ENCODE results near the gene NXT1.
A peak's percentile ranks its signal among the peaks of the same experiment; 100 is the strongest.

NXT1 gene

GRCh38 chr20:23361119-23361475 lies 10.5 kb downstream of the NXT1 start:
- peaks cover 9% of the 10 kb centered on the region for H3K4me1 ChIP-seq (ENCODE audit: control insufficient read depth, insufficient read depth, low read length)
- H3K27me3 ChIP-seq (ENCODE audit: control insufficient read depth, insufficient read depth, low read length): no peaks in the 10 kb centered on the region
- no peaks in the 10 kb centered on the region for H3K9me3 ChIP-seq (ENCODE audit: control insufficient read depth, insufficient read depth, low read depth, low read length)
- H3K4me3 ChIP-seq (ENCODE audit: low read depth, low read length): peak overlapping the region; percentile 78
- H3K27ac ChIP-seq (ENCODE audit: low read depth, low read length): peak overlapping the region; percentile 94
- peak overlapping the region; percentile 97 for H3K9ac ChIP-seq (ENCODE audit: low read length)
- peaks cover 19% of the 10 kb centered on the region for H3K36me3 ChIP-seq (ENCODE audit: control insufficient read depth, insufficient read depth, low read length)

- Histone ChIP-seq H3K4me1 (ENCODE audit: control insufficient read depth, insufficient read depth, low read length) (peaks cover 9% of the 10 kb centered on the region), H3K9ac (ENCODE audit: low read length) (peak within 1 kb of the TSS; percentile 97), H3K9me3 (ENCODE audit: control insufficient read depth, insufficient read depth, low read depth, low read length) (no peaks in the 10 kb centered on the region), H3K4me3 (ENCODE audit: low read depth, low read length) (peak within 1 kb of the TSS; percentile 80), H3K27ac (ENCODE audit: low read depth, low read length) (peak within 1 kb of the TSS; percentile 94), H3K27me3 (ENCODE audit: control insufficient read depth, insufficient read depth, low read length) (no peaks in the 10 kb centered on the region), H3K36me3 (ENCODE audit: control insufficient read depth, insufficient read depth, low read length) (peaks cover 19% of the 10 kb centered on the region)
These were observed 11.1 kb downstream of the NXT1 start, which contains the start of gene GZF1 for GRCh38 chr20:23361476-23362391. Gene GZF1 (plus strand): TSS chr20:23362182. CDS start chr20:23364384, 2,202 bp downstream.

- Histone ChIP-seq H3K27me3 (ENCODE audit: control insufficient read depth, insufficient read depth, low read length) (no peaks in the 10 kb centered on the region), H3K4me1 (ENCODE audit: control insufficient read depth, insufficient read depth, low read length) (peaks cover 7% of the 10 kb centered on the region), H3K9me3 (ENCODE audit: control insufficient read depth, insufficient read depth, low read depth, low read length) (no peaks in the 10 kb centered on the region)
These were observed 12.0 kb downstream of the NXT1 start for GRCh38 chr20:23362392-23363256.

GRCh38 chr20:23363257-23363649 lies 12.7 kb downstream of the NXT1 start:
- H3K9me3 ChIP-seq (ENCODE audit: control insufficient read depth, insufficient read depth, low read depth, low read length): no peaks in the 10 kb centered on the region
- H3K27me3 ChIP-seq (ENCODE audit: control insufficient read depth, insufficient read depth, low read length): no peaks in the 10 kb centered on the region
- H3K4me1 ChIP-seq (ENCODE audit: control insufficient read depth, insufficient read depth, low read length): peaks cover 7% of the 10 kb centered on the region
- peaks cover 28% of the 10 kb centered on the region for H3K36me3 ChIP-seq (ENCODE audit: control insufficient read depth, insufficient read depth, low read length)
- H3K9ac ChIP-seq (ENCODE audit: low read length): no peak overlapping the region
- peak overlapping the region; percentile 80 for H3K4me3 ChIP-seq (ENCODE audit: low read depth, low read length)
- H3K27ac ChIP-seq (ENCODE audit: low read depth, low read length): no peak overlapping the region

More at GRCh38 chr20:23362392-23363256, 12.0 kb downstream of the NXT1 start:
- H3K27ac ChIP-seq (ENCODE audit: low read depth, low read length): peak overlapping the region; percentile 63; the same call in 1 of the 2 replicates
- H3K4me3 ChIP-seq (ENCODE audit: low read depth, low read length): peak overlapping the region; percentile 80
- H3K9ac ChIP-seq (ENCODE audit: low read length): peak overlapping the region; percentile 83
- H3K36me3 ChIP-seq (ENCODE audit: control insufficient read depth, insufficient read depth, low read length): peaks cover 25% of the 10 kb centered on the region

- Histone ChIP-seq H3K4me3 (ENCODE audit: low read depth, low read length) (no peak overlapping the region), H3K27me3 (ENCODE audit: control insufficient read depth, insufficient read depth, low read length) (no peaks in the 10 kb centered on the region), H3K27ac (ENCODE audit: low read depth, low read length) (no peak overlapping the region), H3K4me1 (ENCODE audit: control insufficient read depth, insufficient read depth, low read length) (peaks cover 7% of the 10 kb centered on the region), H3K9ac (ENCODE audit: low read length) (no peak overlapping the region), H3K9me3 (ENCODE audit: control insufficient read depth, insufficient read depth, low read depth, low read length) (no peaks in the 10 kb centered on the region), H3K36me3 (ENCODE audit: control insufficient read depth, insufficient read depth, low read length) (peaks cover 48% of the 10 kb centered on the region)
These were observed 15.0 kb downstream of the NXT1 start for GRCh38 chr20:23365390-23366165.

- Histone ChIP-seq H3K27ac (ENCODE audit: low read depth, low read length) (no peak overlapping the region), H3K9me3 (ENCODE audit: control insufficient read depth, insufficient read depth, low read depth, low read length) (no peaks in the 10 kb centered on the region), H3K9ac (ENCODE audit: low read length) (no peak overlapping the region), H3K4me1 (ENCODE audit: control insufficient read depth, insufficient read depth, low read length) (peaks cover 7% of the 10 kb centered on the region), H3K27me3 (ENCODE audit: control insufficient read depth, insufficient read depth, low read length) (no peaks in the 10 kb centered on the region), H3K36me3 (ENCODE audit: control insufficient read depth, insufficient read depth, low read length) (peaks cover 56% of the 10 kb centered on the region), H3K4me3 (ENCODE audit: low read depth, low read length) (no peak overlapping the region)
These were observed 15.8 kb downstream of the NXT1 start for GRCh38 chr20:23366384-23366783.

- no peak overlapping the region for H3K9ac ChIP-seq (ENCODE audit: low read length)
- no peaks in the 10 kb centered on the region for H3K9me3 ChIP-seq (ENCODE audit: control insufficient read depth, insufficient read depth, low read depth, low read length)
- H3K36me3 ChIP-seq (ENCODE audit: control insufficient read depth, insufficient read depth, low read length): peaks cover 70% of the 10 kb centered on the region
- no peak overlapping the region for H3K27ac ChIP-seq (ENCODE audit: low read depth, low read length)
- H3K4me3 ChIP-seq (ENCODE audit: low read depth, low read length): no peak overlapping the region
- no peaks in the 10 kb centered on the region for H3K27me3 ChIP-seq (ENCODE audit: control insufficient read depth, insufficient read depth, low read length)
- H3K4me1 ChIP-seq (ENCODE audit: control insufficient read depth, insufficient read depth, low read length): peaks cover 6% of the 10 kb centered on the region
These were observed 17.2 kb downstream of the NXT1 start for GRCh38 chr20:23367770-23368169.

GRCh38 chr20:23368316-23369071 lies 17.9 kb downstream of the NXT1 start:
- Histone ChIP-seq H3K9me3 (ENCODE audit: control insufficient read depth, insufficient read depth, low read depth, low read length) (no peaks in the 10 kb centered on the region), H3K27ac (ENCODE audit: low read depth, low read length) (no peak overlapping the region), H3K27me3 (ENCODE audit: control insufficient read depth, insufficient read depth, low read length) (no peaks in the 10 kb centered on the region), H3K9ac (ENCODE audit: low read length) (no peak overlapping the region), H3K4me3 (ENCODE audit: low read depth, low read length) (no peak overlapping the region), H3K36me3 (ENCODE audit: control insufficient read depth, insufficient read depth, low read length) (peaks cover 77% of the 10 kb centered on the region), H3K4me1 (ENCODE audit: control insufficient read depth, insufficient read depth, low read length) (no peaks in the 10 kb centered on the region)

GRCh38 chr20:23369072-23369823 lies 18.7 kb downstream of the NXT1 start:
- peaks cover 83% of the 10 kb centered on the region for H3K36me3 ChIP-seq (ENCODE audit: control insufficient read depth, insufficient read depth, low read length)
- no peak overlapping the region for H3K27ac ChIP-seq (ENCODE audit: low read depth, low read length)
- H3K9me3 ChIP-seq (ENCODE audit: control insufficient read depth, insufficient read depth, low read depth, low read length): no peaks in the 10 kb centered on the region
- H3K4me1 ChIP-seq (ENCODE audit: control insufficient read depth, insufficient read depth, low read length): no peaks in the 10 kb centered on the region
- no peaks in the 10 kb centered on the region for H3K27me3 ChIP-seq (ENCODE audit: control insufficient read depth, insufficient read depth, low read length)
- H3K4me3 ChIP-seq (ENCODE audit: low read depth, low read length): no peak overlapping the region
- H3K9ac ChIP-seq (ENCODE audit: low read length): no peak overlapping the region
